Neural progenitor cell (in vitro differentiated cells): ENCODE data around the gene RAB35.

Experiments used
- EZH2 ChIP-seq: fragments of 200-600 bp; sonication (generic); IDR thresholded peaks from 2 replicates; pipeline ENCODE4 v1.6.1; 2017; ENCODE audit warnings: antibody characterized with exemption, mild to moderate bottlenecking, moderate library complexity
- EZH2phosphoT487 ChIP-seq: fragments of 200-600 bp; sonication (generic); IDR thresholded peaks from 2 replicates; pipeline ENCODE4 v1.6.1; 2017; ENCODE audit warnings: antibody characterized with exemption

DNA sequence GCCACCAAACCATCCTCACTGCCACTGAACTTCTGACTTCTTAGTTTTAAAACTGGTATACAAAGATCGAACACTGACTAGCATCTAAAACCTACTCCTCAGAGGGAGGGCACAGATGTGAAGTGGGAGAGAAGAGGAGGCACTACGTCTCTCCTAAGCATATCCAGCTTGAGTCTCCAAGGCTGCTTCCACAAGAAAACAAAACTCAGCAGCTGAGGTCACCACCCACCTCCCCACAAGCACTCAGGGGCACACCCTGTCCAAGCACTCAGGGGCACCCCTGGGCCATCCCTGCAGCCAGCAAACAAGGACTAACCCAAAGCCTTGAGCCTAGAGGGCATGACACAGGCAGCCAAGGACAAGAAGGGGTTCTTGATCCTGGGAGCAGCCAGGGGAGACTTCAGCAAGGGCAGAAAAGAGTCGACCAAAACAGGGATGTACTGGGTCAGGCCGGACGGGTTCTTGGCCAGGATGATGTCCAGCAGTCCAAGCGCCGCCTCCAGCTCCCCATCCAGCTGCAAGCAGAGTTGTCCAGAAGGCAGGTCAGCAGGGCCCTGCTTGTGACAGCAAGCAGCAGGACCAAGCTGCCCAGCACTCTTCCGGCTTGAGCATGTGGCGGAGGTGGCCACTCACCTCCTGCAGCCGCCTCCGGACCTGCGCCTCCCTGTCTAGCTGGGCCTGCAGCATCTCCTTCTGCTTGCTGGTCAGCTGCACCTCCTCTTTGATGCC, 43.1 kb upstream of the RAB35 start:
- TF ChIP-seq EZH2phosphoT487 (no peak), EZH2 (no peak)
